HG02973 (cell line): ENCODE measurements around the gene GABBR2.

ENCODE experiments used
- ATAC-seq: cut with Tn5 transposase; IDR thresholded peaks from one replicate; pipeline ENCODE4 v1.9.1; 2021; ENCODE audit warnings: moderate library complexity; ENCODE audit not compliant: unreplicated experiment

The GABBR2 gene

DNA sequence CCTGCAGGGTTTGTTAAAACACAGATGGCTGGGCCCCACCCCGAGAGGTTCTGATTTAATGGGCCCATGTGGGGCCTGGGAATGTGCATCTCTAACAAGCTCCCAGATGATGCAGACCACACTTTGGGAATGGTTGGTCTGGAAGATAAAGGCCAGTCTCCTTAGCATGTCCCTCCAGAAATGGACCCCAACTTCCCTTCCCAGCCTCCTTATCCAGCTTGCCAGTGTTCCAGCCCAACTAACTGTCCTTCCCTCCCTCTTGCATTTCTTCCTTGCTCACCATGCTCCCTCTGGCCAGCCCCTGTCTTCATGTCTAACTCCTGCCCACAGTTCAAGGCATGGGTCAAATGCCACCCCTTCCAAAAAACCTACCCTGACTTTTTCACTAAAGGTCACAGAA, 257.2 kb downstream of the GABBR2 start:
- no peak for ATAC-seq

DNA sequence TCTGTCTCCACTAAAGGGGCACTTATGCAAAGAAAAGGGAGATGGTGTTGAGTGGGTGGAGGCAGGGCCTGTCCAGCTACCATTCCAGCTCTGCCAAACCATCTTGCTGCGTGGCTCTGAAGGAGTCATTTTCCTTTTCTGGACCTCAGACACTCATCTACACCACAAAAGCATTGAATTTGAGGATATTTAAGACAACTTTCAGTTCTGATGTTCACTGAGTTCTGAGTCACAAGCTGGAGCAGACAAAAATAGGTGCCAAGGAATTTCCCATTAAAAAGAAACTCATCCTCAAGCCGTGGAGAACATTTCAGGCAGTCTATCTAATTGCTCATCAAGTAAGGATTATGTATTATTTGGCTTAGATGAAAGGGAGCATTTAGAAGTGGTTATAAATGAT, 258.2 kb downstream of the GABBR2 start:
- no peak for ATAC-seq

DNA sequence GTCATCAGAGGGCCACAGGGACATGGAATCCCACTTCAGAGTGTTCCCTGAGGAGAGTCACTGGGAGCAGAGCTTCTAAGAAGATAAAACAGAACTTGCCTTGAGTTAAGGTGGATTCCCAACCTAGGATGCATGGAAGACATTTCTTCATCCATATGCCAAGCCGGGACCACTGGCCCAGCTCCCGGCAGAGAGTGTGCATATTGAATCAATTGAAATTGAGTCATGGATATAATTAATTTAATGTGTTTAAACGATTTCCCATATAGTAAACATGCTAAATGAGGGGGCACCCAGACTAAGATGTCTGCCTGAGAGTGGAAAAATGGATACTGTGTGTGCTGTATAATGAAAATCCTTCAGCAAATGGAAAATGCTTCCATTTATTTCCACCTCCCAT, 258.9 kb downstream of the GABBR2 start:
- ATAC-seq = no peak

DNA sequence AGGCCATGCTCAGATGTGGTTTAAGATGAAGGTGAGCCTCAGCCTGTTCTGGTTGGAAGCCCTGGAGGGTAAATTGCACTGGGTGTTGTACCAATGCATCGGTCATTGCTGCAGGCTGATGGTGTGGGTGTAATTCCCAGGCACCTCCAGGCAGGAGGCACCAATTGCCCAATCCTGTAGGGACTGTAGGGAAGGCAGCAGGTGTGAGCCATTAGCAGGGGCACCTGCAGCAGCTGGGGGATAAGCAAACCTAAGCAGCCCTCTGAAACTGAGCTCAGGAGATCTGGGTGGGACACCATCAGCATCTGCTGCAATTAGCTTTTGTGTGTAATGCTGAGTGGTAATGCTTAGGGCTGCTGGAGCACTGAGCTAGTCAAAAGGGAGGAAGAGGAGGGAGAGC, 263.2 kb downstream of the GABBR2 start:
- ATAC-seq = no peak

DNA sequence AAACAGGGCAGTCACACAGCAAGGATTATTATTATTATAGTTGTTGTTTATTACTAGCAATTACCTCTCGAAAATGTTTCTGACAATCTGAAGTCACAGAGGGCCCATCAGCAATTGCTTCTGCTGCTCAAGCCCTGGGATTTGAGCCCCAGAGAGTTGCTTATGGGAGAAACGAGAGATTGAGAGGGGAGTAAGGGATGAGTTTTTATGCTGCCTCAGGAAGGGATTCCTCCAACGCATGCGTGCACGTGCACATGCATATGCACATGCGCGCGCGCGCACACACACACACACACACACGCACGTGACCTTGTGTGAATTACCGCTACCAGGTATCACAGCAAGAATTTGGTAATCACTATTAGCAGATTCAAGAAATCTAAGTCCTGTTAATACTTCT, 264.1 kb downstream of the GABBR2 start:
- no peak for ATAC-seq

DNA sequence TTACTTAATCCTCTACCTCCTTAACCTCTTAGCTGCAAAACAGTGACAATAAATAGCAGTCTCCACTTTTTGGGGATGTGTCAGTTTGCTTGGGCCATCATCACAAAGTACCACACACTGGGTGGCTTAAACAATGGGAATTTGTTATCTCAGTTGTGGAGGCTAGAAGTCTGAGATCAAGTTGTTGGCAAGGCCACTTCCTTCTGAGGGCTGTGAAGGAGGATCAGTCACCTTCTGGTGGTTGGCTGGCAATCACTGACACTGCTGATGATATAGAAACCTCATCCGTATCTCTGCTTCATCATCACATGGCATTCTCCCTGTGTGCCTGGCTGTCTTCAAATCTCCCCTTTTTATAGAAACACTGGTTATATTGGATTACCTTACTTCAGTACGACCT, 266.2 kb downstream of the GABBR2 start:
- no peak for ATAC-seq

DNA sequence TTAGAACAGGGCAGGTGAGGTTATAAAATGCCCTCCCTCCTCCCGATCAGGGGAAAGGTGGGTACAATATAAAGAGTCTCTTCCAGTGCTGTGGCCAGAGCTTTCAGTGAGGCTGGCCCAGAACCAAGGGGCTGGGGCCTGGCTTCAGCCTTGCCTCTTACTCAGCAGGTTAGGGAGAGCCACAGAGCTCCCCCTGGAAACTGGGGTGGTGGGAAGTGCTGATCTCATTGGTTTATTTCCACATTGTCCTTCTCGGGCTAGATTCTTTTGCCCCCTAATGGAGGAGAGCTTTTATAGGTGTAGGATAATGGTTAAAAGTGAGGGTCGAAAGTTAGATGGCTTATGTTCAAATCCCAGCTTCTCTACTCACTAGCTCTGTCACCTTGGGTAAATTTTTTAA, 266.6 kb downstream of the GABBR2 start:
- no peak for ATAC-seq

DNA sequence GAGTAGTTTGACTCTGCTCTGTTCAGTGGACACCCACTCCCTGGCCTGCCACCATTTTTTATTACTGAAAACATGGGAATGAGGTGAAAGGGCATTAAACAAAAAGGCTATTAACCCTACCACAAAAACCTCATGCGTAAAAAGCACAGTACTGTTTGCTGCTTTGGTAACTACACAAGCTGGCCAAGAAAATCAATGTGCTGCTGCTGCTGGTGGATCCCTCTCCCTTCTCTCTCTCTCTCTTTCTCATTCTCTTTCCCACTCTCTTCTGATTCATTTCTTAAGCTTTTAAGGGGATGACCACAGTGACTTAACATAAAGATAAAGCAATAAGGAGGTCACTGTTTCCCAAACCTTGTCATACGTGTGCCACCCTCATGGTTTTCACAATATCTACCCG, 270.1 kb downstream of the GABBR2 start:
- no peak for ATAC-seq

DNA sequence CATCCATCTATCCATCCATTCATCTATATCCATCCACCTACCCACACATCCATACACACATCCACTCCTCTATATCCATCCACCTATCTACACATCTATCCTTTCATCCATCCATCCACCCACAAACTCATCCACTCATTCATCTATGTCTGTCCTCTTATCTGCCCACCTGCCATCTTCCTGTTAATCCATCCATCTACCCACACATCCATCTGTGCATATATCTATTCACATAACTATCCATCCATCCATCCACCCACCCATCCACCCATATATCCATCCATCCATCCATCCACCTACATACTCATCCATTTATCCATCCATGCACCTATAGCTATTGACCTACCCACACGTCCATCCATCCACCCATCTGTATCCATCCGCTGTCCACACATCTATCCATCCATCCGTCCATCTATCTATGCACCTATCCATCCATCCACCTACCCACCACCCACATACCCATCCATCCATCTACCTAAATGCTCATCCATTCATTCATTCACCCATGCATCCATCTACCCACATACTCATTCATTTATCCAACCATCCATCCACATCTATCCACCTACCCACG, 271.2 kb downstream of the GABBR2 start:
- ATAC-seq = no peak

DNA sequence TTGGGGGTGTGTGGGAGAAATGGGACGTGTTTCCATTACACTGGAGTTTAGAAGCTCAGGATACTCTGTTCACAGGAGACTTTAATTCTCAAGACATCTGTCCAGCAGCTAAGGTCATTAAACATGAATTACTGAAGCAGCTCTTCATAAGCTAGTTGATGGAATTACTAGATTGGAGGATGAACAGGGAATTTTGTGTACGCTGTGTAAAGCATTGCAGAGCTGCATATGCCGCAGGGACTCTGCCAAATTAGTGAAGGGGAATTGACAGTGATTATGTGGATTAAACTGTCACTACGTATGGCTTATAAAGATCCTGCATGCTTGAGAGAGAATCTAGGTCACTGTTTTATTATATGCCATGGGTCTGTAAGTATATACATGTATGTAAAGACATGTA, 275.8 kb downstream of the GABBR2 start:
- no peak for ATAC-seq

DNA sequence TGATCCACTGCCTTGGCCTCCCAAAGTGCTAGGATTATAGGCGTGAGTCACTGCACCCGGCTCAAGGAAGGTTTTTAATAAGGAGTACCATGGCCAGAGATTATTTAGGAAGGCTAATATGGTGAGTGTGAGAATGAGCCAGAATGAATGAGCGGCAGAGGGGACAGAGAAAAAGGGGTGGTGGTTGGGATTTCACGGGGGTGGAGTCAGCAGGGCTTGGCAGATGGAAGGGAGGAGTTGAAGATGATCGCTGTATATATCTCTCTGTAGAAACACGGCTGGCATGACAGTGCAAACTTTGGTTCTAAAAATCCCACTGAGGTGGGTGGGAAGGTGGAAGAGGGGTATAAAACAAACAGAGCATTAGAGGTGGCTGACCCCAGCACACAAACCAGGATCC, 276.6 kb downstream of the GABBR2 start:
- ATAC-seq = no peak

DNA sequence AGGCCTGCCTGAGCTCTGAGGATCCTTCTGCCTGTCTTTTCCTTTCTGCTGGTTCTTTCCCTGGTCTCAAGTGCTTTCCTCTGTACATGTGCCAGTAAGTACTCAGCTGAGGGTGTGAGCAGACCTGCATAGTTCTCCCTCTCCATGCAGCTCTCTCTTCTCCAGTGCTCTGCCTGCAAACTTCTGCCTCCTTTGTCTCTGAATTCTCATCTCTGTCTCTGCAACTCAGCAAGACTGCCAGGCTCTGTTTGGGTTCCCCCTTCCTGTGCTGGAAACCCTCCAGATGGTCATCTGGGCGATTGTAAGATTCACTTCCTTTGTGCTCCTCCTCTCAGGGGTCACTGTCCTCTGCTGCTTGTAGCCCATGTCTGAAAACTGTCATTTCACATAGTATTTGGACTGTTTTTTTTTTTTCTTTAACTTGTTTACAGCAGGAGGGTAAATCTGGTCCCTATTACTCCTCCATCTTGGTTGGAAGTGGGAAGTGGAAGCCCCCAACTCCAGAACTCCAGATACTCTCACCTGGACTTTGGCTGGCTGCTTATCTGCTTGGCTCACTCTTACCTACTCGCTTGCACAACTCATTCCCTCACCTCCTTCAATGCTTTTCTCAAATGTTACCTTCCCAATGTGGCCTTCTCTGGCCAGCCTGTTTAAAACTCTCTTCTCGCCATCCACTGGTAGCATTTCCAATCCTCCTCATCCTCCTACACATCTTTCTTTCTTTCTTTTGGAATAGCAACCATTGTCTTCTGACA, 278.0 kb downstream of the GABBR2 start:
- ATAC-seq = no peak

DNA sequence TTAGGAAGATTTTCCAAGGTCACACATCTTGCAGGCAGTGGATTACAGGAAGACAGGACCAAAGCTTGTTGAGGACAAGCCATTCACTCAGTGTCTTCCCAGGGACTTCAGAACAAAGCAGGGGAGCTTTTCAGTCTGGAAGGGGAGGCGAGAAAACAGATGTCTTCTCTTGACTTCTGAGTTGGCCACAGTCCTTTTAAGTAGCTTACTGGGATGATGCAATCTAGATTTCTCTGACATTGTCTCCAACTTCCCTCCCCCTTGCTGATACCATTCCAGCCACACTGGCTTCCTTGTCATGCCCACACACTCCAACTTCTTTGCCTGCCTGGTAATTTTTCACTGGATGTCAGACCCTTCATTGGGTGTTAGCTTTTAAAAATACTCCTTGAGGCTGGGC, 279.1 kb downstream of the GABBR2 start:
- no peak for ATAC-seq

DNA sequence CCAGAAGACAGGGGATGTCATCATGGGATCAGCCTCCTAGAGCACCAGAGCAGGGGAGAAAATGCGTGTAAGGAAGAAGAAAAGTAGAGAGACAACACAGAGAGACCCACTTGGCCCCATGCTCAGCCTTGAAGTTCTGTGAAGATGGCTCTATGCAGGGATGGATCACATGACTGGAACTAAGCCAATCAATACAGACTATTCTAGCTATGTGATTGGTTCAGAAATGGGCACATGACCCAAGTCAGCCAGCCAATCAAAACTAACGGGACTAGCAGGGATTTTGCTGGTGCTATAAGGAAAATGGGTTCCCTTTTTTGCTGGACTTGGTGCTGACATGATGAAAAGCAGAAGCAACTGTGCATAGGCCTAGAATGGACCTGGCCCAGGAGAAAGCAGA, 280.3 kb downstream of the GABBR2 start:
- no peak for ATAC-seq

DNA sequence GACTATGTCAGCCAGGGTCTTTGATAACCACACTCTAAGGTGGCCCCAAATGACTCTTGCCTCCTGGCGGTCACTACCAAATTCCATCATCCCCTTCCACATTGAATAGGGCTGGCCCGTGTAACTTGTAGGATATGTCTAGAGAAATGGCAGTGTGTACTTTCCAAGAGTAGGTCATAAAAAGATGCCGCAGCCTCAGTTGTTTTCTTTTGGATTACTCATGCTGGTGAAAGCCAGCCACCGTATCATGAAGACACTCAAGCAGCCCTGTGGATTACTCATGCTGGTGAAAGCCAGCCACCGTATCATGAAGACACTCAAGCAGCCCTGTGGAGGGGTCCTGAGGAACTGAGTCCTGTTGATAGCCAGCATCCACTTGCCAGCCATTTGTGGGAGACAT, 281.2 kb downstream of the GABBR2 start:
- ATAC-seq = no peak

DNA sequence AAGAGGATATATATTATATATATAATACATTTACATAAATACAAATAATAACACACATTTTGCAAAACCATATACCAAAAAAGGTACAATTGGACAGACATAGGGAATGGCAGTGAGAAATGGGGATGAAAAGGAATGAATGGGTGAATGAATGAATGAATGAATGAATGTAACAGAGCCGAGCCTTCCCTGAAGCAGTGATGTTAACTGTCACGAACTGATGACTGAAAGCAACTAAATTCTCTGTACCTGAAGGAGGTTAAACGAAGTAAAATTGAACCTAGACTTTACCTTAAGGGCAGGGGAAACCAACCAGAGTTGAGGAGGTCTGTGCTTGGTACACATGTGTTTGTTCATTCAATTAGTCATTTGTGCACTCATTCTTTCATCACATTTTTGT, 283.7 kb downstream of the GABBR2 start:
- ATAC-seq = no peak

DNA sequence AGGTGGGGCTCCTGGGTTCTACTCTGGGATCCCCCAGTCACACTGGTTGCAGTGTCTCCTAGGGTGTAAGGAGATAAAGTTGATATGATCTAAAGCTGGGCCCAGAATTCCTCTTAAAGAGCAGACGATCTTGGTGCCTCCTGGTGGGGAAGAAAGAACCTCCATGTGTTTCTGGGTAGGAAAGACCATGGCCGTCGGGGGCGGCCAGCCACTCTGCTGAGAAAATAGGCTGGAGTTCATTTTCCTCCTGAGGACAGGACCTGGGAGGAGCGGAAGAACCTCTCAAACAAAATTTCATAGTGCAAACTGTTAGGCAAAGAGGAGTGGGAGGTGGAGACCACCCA, 289.5 kb downstream of the GABBR2 start:
- ATAC-seq = no peak

DNA sequence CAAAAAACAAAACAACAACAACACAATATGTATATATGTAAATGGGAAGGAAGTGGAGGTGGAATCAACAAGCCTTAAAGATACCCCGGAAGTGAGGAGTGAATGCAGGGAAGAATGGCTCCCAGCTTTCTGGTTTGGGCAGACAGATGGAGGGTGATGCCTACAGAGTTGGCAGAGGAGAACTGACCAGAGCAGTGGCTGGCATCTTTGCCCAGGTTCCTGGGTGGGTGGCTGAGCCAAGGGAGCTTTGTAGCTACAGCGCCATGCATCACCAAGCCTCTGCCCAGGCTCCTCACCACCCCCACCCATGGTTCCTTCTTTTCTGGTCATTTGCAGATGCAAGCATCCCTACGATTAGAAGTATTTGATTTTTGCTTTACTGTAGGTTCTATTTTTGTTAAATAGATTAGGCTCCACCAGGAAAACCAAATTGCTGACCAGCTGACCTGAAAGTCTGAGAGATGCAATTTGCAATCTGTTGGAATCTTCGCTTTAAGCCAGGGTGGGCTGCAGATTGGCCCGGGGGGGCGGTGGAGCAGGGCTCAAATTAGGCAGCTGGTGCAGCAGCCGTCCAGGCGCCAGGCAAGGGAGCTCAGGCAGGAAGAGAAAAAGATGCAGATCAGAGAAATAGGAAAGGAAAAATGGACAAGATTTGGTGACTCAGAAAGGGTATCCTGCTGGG, 290.0 kb downstream of the GABBR2 start:
- ATAC-seq = no peak

DNA sequence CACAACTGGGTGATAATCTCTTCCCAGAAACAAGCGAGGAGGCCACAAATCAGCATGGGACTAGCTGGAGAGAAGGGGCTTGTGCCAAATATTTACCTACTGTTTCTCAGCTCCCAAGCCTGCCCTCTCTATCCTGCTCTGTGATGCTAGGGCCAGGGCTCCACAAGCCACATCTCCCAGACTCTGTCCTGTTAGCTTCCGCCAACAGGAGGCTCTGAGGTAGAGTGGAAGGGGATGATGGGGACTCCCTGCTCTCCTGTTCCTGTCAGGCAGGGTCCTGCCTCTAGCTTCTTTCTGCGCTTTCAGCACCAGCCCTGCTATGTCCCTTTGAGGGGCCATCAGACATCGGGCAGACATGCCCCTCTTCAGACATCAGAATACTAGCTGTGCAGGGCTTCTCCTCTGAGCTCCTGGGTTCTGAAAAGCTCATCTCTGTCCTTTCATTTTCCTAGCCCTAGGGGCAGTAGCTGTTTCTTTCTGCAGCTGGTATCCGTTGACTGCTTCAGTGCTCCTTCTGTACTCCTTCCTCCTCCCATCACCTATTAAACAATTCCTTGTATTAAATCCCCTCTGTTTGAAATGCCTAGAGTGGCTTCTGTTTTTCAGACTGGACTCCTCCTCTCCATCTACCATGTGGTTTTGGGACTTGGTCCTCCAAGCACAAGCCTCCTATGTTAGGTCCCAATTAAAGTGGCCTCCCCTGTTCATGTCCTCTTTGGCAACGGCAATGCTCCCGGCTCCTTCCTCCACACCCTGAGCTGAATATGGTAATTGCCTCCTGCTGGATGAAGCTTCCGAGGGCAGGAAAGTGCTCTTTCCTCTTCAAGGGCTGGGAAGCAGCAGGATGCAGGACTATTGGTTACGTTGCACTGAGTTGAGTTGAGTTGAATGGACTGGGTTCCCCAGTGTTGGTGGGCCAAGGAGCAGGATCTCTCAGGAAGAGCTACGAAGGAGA, 292.2 kb downstream of the GABBR2 start:
- no peak for ATAC-seq

DNA sequence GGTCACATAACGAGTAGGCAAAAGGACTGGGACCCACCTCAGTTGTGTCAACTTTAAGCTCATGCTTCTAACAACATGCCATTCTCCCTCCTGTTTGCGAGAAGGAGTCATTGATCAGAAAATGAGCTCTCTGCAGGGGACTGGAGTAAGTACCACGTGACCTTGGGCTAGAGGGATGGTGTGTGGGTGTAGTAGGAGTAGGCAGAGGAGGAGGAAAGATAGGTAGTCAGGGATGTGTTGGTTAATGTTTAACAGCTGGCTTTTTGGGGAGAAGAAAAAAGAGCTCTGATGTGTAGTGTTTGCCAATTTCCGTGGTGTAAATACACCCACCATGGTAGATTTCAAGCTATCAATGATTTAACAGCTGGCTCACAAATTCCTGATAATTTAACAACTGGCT, 293.0 kb downstream of the GABBR2 start:
- ATAC-seq = no peak

DNA sequence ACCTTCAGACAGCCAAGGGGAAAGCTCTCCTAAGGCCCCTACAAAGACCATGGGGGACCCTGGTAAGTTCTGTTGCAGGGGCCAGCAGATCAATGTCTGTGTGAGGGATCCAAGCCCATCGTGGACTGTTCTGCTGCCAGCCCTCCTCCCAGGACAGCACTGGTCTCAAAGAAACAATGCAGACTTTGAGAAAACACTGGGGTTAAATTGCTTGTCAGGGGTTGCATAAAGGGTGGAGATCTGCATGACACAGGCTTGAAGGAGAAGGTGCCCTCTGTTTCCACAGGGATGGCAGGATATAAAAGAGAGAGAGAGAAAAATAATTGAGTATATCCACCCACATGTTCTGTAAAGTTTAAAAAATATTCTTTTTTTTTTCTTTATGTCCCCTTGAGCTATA, 295.7 kb downstream of the GABBR2 start:
- ATAC-seq = no peak
